Measurements from ENCODE around the gene HIBCH.

HIBCH gene

DNA sequence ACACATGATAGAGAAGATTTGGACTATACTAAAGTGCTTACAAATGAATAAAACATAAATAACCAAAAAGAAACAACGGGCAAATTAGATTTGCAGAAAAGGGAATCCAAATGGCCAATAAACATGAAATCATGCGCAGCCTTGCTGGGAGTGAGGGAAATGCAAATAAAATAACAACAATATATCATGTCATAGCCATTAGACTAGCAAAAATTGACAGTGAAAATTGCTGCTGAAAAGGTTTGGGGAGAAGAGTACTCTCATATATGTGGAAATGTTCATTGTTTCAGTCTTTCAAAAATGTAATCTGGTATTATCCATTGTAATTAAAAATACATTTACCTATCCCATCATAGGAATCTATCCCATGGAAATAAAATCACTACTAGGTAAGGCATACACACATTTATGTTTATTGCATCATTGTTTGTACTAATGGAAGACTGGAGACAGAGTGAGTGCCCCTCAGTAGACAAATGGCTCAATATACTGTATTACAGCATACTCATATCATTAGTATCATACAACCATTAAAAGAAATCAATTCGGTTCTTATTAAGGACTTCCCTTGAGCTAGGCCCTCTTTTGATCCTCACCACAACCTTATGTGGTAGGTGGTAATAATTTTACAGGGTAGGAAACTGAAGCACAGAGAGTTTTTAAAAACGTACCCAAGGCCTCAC lies 163.0 kb downstream of the HIBCH start:
- DNase-seq (ENCODE audit: low read depth), result no peak

Measured in GM04504 (cell line).